Ecto neural progenitor cell (in vitro differentiated cells): ENCODE results near the gene EFEMP2.

Experiments used
- DNase-seq: peaks from one replicate; pipeline ENCODE4 v3.0.0-alpha.2; 2018; ENCODE audit warnings: low spot score

Gene EFEMP2

DNA sequence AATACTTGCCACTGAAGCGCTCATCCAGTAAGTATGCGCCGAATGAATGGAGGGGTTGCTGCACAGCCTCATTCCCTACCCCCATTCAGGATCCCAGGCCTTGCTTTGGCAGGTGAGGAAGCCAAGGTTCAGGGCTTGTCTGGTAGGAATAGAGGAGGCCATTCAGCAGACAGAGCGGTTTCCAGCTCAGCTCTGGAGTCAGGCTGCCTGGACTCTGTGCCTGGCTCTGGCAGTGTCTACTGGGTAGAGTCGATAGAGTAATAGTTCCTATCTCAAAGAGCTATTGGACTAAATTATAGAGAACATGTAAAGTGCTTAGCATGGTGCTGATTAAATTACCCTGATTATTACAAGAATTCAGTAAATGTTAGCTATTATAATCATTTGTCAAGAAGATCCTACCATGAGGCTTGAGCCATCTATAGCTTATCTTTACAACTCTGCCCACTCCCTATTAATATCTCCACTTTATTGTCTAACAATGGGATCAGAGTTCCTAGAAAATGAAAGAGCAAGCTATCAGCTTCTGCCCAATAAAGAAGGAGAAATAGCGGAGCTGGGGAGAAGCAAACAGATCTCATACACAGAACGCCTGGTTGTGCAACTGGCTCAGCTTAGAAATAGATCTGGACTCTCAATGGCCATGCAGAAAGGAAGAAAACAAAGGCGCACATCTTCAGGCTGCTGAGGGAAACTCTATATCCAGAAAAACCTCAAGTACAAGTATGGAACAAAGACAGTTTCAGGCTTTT is 45.4 kb downstream of the EFEMP2 start:
- no peak for DNase-seq

- no peak for DNase-seq
Observed at GRCh38 chr11:65822776-65823528, 49.6 kb downstream of the EFEMP2 start.

DNA sequence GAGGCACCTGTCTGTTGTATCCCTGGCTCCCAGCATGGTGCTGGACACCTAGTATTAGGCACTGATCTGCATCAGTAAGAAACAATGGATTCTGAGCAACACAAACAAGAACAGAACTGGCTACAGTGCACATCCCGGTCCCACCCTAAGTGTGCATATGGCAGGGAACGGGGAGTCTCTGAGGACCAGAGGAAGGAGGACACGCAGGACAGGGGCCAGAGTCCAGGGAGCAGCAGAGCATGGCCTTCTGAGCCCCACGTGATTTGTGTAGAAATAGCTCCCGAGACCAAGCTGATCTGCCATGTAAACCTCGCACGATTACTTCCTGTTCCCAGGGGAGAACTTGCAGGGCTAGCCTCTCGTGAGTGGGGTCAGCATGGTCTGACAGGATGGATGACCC is 51.5 kb downstream of the EFEMP2 start:
- no peak for DNase-seq

DNA sequence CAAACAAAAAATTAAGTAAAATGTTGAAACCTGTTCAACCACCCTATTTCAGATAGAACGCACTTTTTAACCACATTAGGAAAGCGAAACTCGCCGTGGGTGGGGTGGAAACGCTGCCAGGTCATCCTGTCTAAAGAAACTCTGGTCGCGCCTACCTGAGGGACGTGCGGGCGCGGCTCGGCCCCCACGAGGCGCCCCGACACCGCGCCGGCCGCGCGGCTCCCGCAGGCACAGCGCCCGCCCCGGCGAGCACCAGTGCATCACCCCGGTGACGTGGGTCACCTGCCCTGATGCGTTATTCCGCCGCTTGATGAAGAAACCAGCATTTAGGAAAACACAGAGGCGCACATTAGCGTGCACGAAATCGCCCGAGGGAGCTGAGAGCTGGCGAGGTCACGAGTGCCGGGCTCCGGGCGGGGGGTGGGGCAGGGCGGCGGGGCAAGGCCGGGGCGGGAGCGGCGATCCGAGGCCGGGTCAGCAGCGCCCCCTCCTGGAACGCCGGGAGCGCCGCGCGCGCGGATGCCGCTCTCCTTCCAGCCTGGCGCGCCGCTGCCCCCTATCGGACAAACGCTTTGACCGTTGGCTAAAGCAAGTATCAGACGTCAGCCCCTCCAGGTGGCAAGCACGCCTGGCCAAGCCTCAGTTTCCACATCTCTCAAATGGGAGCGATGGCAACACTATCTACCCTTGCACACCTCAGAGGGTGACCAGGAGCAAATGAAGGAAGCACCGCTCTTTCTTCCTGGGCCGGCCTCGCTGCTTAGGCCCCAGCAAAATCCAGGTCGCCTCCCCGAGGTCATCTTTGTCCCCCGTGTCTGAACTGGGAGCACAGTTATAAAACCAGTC is 54.5 kb downstream of the EFEMP2 start:
- peak; percentile 95 for DNase-seq

DNA sequence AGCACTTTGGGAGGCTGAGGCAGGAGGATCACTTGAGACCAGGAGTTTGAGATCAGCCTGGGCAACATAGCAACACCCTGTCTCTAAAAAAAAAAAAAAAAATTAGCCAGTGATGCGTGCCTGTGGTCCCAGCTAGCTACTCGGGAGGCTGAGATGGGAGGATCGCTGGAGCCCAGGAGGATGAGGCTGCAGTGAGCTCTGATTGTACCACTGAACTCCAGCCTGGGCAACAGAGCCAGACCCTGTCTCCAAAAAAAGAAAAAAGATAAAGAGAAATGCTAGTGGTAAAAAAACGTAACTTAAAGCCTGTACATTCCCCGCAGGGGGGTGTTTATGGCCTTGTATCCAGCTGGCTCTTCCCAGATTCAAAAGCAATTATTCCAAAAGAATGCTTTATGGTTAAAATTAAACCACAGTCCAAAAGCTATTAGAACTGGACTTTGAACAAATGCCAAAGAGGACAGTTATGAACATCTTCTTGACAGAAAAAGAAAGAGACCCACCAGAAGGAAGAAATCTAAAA is 55.2 kb downstream of the EFEMP2 start:
- DNase-seq = no peak

DNA sequence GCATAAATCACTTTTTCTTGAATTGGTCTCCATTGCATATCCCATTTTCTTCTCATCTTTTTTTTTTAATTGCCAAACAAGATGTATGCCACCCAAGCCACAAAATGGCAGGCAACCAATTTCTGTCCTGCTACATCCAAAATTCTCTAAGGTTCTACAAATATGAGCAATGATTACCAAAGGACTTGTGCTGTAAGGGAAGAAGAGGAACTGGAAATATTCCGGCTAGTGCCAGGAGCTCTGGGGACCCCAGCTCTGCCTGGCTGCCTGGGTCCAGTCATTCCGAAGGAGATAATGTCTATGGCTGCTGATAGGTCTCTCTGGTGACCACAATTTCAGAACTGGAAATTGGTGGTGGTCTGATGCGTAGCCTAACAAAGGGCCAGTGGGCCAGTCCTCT is 55.9 kb downstream of the EFEMP2 start:
- DNase-seq = no peak
